SH-SY5Y (cell line): ENCODE measurements around the gene CHCHD1.

Experiments used
- GATA2 ChIP-seq: IDR thresholded peaks from 2 replicates; pipeline ENCODE4 v1.6.1; 2011; ENCODE audit warnings: mild to moderate bottlenecking, low read depth, low read length
- GATA3 ChIP-seq: IDR thresholded peaks from 2 replicates; pipeline ENCODE4 v1.6.1; 2011; ENCODE audit warnings: low read depth, mild to moderate bottlenecking, low read length, moderate library complexity

GRCh38 chr10:73746721-73747120 lies 35.1 kb upstream of the CHCHD1 start:
- TF ChIP-seq GATA3 (no peak), GATA2 (no peak)
